BJ (cell line): ENCODE results near the gene MAPK9. TPM values are rescaled to one million over a fixed set of nuclear protein-coding genes. Genes with fewer than 3 reads are reported as not detected.

Experiments used
- CTCF ChIA-PET: fragments of 350-600 bp; formaldehyde crosslinking; extraction: SDS; loops from one replicate; lab custom pipeline; 2021; ENCODE audit warnings: antibody characterized with exemption, inconsistent platforms; lab: Yijun Ruan, JAX
- POLR2A ChIA-PET: fragments of 300-600 bp; sonication (Branson Sonifier 250); formaldehyde crosslinking; extraction: SDS; loops from one replicate; lab custom pipeline; 2021; ENCODE audit warnings: antibody characterized with exemption; lab: Charles Lee
- DNase-seq: peaks from one replicate; pipeline ENCODE4 v3.0.0-alpha.2; 2011; ENCODE audit warnings: low read depth
- H3K27me3 ChIP-seq: 2 replicates; pipeline ENCODE4 v1.6.0; 2011; ENCODE audit warnings: low read length; ENCODE audit not compliant: control insufficient read depth, insufficient read depth
- H3K36me3 ChIP-seq: 2 replicates; pipeline ENCODE4 v1.5.1; 2011; ENCODE audit warnings: low read length; ENCODE audit not compliant: control insufficient read depth, insufficient read depth
- H3K4me3 ChIP-seq: 2 replicates; pipeline ENCODE4 v1.5.1; 2011; ENCODE audit warnings: low read depth, mild to moderate bottlenecking, control low read depth, low read length
- polyA plus RNA-seq: library from polyadenylated mRNA; depleted of rRNA; stranded (reverse); fragments of >200 nt; gene quantifications from 2 replicates; pipeline ENCODE4 v1.2.3, GENCODE V29; 2011
- TF ChIP-seq, protein P1 (sequence below): IDR thresholded peaks from 2 replicates; pipeline ENCODE4 v1.5.1; 2011; ENCODE audit warnings: low read depth, mild to moderate bottlenecking, control low read depth, inconsistent platforms, low read length, moderate library complexity; ENCODE audit not compliant: insufficient read depth

The MAPK9 gene
- polyA plus RNA-seq, 1 experiment = 35.0 TPM

- Histone ChIP-seq H3K27me3 (no peaks in the 10 kb centered on the region), H3K36me3 (no peaks in the 10 kb centered on the region), H3K4me3 (no peak overlapping the region)
- ChIA-PET POLR2A (no interaction called here), CTCF (interaction anchor here (2.0 to 3.7 kb wide), 3 partner anchors 13 to 37 kb away, joined by 6 to 36 read pairs (median 10); partner anchors contain the start of gene MAPK9)
- TF ChIP-seq, protein P1, sequence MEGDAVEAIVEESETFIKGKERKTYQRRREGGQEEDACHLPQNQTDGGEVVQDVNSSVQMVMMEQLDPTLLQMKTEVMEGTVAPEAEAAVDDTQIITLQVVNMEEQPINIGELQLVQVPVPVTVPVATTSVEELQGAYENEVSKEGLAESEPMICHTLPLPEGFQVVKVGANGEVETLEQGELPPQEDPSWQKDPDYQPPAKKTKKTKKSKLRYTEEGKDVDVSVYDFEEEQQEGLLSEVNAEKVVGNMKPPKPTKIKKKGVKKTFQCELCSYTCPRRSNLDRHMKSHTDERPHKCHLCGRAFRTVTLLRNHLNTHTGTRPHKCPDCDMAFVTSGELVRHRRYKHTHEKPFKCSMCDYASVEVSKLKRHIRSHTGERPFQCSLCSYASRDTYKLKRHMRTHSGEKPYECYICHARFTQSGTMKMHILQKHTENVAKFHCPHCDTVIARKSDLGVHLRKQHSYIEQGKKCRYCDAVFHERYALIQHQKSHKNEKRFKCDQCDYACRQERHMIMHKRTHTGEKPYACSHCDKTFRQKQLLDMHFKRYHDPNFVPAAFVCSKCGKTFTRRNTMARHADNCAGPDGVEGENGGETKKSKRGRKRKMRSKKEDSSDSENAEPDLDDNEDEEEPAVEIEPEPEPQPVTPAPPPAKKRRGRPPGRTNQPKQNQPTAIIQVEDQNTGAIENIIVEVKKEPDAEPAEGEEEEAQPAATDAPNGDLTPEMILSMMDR = no peak
- DNase-seq = peak; percentile 90
Observed at GRCh38 chr5:180330810-180331646, 39.1 kb upstream of the MAPK9 start.

- TF ChIP-seq, protein P1 = no peak
- no peak overlapping the region for H3K4me3 ChIP-seq
Observed at GRCh38 chr5:180330270-180330648, 38.4 kb upstream of the MAPK9 start.

DNA sequence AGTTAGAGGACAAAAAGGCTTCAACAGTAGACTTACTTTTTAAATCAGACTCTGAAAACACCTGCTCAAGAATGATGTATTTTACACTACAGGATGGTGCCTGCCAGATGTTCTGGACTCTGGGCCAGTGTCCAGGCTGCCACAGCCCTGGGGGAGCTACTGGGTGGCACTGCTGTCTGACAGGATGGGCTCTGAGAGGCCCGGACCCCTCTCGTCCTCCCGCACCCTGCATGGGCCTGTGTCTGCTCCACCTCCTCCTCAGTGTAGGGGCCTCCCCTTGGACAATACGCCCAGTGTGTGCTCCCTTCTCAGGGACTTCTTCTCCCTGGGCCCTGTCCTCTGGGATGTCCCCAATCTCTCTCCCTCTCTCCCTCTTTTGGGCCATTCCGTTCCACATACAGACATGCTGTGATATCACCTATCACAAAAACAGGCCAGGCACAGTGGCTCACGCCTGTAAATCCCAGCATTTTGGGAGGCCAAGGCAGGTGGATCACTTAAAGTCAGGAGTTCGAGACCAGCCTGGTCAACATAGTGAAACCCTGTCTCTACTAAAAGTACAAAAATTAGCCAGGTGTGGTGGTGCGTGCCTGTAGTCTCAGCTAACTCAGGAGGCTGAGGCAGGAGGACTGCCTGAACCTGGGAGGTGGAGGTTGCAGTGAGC lies 37.9 kb upstream of the MAPK9 start:
- TF ChIP-seq, protein P1 = no peak
- POLR2A ChIA-PET = no interaction called here
- H3K36me3 ChIP-seq = no peaks in the 10 kb centered on the region

More at GRCh38 chr5:180330270-180330648, 38.4 kb upstream of the MAPK9 start:
- POLR2A ChIA-PET = no interaction called here
- Histone ChIP-seq H3K27me3 (no peaks in the 10 kb centered on the region), H3K36me3 (no peaks in the 10 kb centered on the region)
- CTCF ChIA-PET = interaction anchor here (0.6 to 3.7 kb wide), 5 partner anchors 13 to 141 kb away, joined by 3 to 36 read pairs (median 10); partner anchors contain the start of gene MAPK9
- DNase-seq = no peak

GRCh38 chr5:180329138-180329435 lies 37.2 kb upstream of the MAPK9 start:
- H3K36me3 ChIP-seq = 0 out of 2 replicates have a peak, but pooled peaks cover 1% of the 10 kb centered on the region
- TF ChIP-seq, protein P1 = no peak
- H3K27me3 ChIP-seq = no peaks in the 10 kb centered on the region
- POLR2A ChIA-PET = interaction anchor here (0.6 kb wide), 1 partner anchor 80 kb away, joined by 6 read pairs; no protein-coding TSS in a partner anchor
- CTCF ChIA-PET = interaction anchor here (0.6 to 6.4 kb wide), 20 partner anchors 9 to 204 kb away, joined by 3 to 43 read pairs (median 4); partner anchors contain the start of genes GFPT2 and MAPK9
- no peak for DNase-seq
- no peak overlapping the region for H3K4me3 ChIP-seq

More for the DNA sequence above, 37.9 kb upstream of the MAPK9 start:
- H3K27me3 ChIP-seq = no peaks in the 10 kb centered on the region
- no peak for DNase-seq
- H3K4me3 ChIP-seq = no peak overlapping the region
- CTCF ChIA-PET = interaction anchor here (0.6 to 6.4 kb wide), 9 partner anchors 10 to 142 kb away, joined by 3 to 43 read pairs (median 10); partner anchors contain the start of gene MAPK9
